Occipital lobe (tissue), 2 donors: Measurements from ENCODE around the gene INO80. TPM values are rescaled to one million over a fixed set of nuclear protein-coding genes. Genes with fewer than 3 reads are reported as not detected.

ENCODE experiments used
- DNase-seq: peaks from one replicate; lab custom pipeline; 2025; lab: John Stamatoyannopoulos, UW
- total RNA-seq: library from RNA; depleted of rRNA; stranded (reverse); fragments of >200 nt; gene quantifications from one replicate; pipeline ENCODE4 v1.2.3, GENCODE V29; 2014

The INO80 gene
- total RNA-seq, 1 donor from 2014 or later, result 50.8 TPM

DNA sequence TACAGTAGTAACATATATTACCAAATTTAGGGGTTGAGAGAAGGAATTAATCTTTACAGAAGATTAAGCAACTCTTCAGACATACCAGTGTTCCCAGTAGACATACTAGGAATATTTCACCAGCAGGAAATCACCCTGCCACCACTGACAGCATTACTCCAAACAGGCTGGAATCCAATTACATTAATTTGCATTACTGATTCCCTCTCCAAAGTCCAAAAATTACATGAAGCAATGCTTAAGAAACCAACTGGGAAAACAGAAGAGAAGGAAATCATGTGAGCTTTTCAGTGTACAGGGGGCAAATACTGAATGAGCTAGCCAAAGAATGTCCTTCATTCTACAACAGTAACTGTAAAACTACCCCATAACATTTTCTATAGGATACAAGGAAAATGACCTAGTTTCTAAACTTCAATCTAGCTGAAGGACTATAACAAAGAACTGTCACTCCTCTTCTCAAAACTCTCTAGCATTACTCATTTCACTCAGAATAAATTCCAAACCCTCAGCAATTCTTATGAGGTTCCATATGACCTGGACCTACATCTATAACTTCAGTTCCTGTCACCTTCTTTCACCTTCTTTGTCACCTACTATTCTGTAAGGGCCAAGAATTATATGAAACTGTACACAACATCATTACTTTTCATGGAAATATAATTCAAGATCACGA lies 72.7 kb downstream of the INO80 start:
- no peak for DNase-seq

DNA sequence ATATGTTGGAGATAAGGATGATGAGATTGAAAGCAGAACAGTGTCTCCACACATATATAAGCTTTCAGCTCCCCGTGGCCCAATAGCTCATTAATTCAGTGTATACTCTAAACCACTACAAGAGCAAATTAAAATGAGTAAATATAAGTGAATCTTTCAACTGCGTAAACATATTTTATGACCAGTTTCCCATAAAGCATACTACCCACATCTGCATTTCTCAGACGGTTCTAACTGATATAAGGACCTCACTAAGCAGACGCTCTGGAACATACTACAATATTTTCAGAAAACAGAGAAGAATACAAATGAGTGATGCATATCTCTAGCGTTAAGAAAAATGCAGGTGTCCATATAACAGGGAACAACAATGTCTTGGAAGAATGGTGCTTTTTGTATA lies 73.2 kb downstream of the INO80 start:
- DNase-seq, result no peak

DNA sequence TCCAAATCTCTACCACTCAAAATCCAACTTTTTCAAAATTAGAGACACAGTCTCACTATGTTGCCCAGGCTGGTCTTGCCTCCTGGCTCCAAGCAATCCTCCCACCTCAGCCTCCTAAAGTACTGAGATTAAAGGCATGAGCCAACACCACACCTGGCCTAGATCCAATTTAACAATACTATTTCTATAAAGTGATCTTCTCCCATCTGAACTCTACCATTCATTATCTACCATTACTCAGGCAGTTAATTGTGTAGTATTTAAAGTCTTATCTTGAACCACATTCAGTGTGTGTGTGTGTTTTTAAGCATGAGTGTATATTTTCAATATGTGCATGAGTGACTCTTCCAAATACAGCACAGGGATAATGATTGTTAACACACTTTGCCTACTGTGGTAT lies 77.0 kb downstream of the INO80 start:
- DNase-seq, result no peak

DNA sequence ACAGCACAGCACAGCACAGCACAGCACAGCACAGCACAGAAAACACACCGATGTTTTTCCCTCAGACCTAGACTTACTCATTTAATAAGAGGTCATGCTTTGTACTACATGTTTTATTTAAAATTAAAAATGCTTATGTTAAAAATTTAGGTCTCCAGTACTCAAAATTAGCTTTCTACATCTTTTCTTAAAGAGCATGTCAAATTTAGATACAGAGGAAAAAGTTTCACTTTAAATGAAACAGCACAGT lies 84.1 kb downstream of the INO80 start:
- DNase-seq, result no peak

DNA sequence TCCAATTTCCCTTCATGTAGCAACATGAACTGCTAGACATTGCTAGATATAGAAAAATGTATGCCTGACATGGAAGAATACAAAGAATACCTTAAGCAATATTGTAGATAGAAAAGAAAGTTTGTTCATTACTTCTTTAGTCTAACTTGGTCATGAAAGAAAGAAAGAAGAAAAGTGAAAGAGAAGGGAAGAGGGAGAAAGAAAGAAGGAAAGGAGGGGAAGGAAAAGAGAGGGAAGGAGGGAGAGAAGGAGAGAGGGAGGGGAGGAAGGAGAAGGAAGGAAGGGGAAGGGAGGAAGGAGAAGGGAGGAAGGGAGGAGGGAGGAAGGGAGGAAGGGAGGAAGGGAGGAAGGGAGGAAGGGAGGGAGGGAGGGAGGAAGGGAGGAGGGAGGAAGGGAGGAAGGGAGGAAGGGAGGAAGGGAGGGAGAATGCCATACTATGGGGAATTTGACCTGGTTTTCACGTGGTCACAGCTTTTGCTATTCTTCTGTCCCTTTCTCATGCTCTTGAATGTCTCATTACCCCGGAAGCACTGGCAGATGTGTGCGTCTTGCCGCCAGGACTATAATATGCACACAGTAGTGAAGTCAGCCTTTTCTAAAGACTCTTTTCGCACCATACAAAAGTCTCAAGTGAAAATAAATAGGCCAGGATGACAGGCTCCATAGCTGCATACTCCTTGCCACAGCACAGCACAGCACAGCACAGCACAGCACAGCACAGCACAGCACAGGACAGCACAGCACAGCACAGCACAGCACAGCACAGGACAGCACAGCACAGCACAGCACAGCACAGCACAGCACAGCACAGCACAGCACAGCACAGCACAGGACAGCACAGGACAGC lies 84.6 kb downstream of the INO80 start:
- no peak for DNase-seq

DNA sequence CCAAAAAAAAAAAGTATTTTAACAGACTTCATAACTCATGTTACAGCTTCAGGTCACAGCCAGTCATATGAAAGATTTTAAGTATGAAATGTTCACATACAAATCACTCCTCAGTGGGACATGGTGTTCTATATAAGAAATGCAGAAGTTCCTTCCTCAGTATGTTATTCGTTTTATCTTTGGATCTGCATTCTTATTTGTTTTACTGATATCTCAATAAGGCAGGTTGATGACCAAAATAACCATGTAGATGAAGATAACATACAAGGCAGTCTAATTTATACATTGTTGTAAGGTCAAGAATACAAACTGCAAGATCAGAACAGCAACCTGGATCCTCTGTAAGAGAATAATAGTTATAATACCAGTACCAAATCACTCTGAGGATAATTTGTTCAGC lies 87.2 kb downstream of the INO80 start:
- no peak for DNase-seq

DNA sequence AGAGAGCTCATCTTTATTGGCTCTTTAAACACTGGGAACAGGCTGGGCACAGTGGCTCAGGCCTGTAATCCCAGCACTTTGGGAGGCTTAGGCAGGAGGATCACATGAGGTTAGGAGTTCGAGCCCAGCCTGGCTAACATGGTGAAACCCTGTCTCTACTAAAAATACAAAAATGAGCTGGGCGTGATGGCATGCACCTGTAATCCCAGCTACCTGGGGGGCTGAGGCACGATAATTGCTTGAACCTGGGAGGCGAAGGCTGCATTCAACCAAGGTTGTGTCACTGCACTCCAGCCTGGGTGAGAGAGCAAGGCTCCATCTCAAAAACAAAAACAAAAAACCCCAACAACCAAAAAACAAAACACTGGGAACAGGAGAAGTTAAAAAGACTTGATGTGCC lies 90.7 kb downstream of the INO80 start:
- DNase-seq, result no peak

DNA sequence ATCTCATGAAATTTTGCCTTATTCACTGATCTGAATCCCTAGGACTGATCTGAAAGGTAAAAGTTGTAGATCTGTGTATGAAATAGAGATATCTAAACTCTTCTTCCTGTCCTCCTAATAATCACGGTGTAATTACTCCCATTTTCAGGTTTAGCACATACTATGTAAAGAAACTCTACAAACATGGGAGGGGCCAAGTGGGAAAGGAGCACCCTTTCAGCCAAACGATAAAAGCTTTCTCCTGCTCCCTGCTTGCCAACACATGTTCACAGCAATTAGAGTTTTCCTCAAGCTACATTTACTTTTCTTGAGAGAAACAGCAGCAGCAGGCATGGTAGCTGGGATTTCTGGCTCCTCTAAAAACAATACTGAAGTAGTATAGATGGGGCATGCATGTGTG lies 91.2 kb downstream of the INO80 start:
- DNase-seq, result no peak

DNA sequence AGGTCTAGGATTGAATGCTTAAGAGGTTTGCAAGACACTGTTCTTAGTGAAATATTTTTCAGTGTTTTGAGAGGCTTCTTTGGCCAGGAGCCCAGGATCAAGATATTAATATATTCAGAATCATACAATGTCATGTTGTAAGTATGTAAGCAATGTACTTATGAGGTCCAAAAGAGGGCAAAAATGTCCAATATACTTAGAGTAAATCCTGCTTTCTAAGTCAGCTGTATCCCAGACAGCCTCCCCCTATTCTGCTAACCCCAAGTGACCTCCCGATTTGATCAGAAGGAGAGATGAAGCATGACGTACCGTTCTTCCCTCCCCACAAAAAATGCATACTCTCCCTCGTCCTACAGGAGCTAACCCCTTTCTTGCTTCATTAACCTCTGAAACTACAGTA lies 91.9 kb downstream of the INO80 start:
- no peak for DNase-seq

DNA sequence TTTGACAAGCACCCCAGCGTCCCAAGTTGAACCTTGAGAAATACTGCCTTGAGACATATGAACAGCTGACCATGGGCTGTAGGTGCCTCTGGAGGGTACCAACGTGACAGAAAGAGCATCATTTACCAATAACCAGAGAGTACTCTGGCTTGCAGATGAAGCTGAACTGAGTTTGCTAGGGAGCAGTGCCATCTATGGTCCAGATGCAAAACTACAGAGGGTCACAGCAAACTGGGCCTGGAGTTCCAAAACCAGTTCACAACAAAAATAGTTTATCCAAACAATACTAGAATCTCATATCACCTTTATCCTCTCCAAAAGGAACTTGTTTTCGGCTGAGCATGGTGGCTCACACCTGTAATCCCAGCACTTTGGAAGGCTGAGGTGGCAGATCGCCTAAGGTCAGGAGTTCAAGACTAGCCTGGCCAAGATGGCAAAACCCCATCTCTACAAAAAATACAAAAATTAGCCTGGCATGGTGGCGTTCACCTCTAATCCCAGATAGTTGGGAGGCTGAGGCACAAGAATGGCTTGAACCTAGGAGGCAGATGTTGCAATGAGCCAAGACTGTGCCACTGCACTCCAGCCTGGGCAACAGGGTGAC lies 93.5 kb downstream of the INO80 start:
- no peak for DNase-seq

DNA sequence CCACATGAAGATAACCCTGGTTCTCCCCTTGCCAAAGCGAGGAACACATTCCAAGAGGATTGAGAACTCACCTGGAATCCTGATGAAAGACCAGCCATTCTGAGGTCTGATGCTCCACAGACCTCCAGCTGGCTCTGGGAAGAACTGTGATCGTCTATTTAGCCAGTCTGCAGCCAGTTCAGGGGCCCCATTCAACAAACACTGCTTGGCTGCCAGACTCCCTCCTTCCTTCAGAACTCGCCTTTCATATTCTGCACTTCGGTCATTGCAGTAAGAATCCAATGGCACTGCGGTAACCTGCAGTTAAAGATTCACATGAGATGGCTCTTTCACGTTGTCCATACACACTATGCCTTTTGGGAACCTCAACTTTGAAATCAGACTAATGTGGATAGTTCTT lies 95.3 kb downstream of the INO80 start:
- no peak for DNase-seq

DNA sequence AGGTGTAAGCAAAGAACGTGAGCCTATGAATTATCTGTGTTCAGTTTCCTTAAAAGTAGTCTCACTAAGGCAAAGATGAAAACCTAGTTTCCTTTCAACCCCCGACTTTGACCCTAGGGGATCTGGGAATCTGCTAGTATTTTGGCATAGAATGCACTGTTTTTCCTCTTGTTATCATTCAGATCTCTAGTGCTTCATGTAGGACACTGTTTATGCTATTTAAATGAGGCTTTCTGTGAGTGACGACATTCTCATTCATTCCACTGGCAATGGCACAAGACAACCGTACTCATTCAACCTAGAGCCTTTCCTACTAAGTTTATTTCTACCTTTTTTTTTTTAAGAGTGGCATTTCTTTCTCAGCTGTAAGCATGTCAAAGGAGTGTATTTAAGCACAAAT lies 95.8 kb downstream of the INO80 start:
- DNase-seq, result no peak

DNA sequence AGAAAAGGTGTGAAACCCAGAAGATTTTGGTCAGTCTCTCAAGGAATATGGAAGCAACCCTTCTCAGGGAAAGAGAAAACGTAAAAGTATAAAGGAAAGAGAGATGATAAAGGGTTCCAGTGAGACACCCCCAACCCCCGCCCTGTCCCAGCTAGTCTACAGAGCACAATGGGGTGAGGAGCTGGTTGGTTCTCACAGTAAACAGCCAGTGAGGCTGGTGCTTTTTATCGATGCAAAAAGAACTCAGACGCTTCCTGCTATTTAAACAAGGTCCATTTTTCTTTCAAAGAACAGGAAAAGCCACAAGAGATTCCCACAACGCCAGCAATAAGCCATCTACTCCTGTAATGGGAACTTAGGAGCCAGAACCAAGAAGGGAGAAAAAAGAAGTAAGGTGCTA lies 96.9 kb downstream of the INO80 start:
- no peak for DNase-seq

DNA sequence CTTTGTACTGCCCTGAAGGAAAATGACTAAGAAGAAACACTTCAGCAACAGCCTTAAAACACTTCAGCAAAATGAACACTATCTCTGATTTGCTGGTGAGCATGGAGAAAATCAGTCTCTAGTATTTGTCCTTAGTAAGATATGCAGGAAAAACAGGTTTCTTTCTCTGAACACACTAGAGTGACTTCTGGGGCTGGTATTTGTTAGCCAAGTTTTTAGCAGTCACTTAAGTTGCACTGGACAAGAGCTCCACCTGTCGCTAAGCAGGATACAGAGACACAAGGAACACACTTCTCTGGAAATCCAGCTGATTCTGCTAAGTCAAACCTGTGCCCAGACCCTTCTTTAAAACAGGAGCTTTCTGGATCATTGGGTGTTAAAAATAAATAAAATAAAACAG lies 97.5 kb downstream of the INO80 start:
- DNase-seq, result no peak

DNA sequence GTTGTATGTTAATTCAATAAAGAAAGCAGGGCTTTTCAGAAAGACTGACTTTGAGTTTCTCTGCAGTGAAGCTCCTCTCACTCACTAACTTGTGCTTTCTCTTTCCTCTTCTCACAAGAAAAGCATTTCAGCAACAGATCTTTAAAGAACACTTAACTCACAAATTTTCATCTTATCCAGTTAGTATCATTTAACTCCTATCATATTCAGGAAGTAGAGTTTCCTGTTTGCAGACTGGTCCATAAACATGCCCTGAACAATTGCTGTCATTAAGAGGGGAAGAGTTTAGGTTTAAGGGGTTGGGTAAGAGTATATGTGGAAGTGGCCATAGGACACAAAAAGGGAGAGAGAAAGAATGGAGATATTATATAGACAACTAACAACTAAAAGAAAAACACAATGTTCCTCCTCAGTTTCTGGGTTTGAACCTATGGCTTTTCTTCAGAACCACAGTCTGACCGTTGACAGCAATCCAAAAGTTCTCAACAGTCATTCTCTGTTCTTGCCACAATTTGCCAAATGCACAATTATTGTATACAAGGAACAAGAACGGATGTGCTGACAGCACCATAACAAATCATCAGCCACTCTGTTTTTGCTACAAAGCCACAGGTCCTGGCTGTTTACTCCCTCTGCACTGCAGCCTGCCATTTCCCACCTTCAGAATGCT lies 98.9 kb downstream of the INO80 start:
- no peak for DNase-seq

DNA sequence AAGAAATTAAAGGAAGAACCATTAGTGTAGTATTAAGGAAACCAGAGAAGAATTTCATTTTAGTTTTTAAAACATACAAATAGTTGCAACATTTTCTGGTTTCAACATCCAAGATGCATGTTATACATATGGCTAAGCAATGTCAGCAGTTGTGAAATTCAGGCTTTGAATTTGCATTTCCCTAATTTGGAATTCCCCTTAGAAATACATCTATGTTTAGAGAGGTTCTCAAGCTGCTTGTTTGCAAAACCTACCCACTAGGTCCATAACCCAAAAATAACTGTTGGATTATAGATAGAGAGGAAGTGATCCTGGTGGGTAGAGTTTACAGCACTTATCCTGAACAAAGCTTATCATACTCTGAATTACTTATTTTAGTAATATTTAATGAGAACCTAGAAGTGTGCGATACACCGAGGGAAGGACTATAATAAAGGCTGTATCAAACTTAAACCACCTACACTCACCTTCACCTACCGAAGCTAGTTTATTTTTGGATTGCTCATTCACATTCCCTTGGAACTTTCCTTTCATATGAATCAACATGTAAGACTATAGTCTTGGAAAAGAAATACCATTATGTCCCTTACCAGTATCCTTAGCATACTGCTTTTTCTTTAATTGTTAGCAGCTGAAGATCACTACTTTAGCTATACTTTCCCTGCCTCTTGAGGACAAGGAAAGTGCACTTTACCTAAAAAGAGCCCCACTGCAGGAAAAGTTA lies 102.2 kb downstream of the INO80 start:
- DNase-seq, result no peak

DNA sequence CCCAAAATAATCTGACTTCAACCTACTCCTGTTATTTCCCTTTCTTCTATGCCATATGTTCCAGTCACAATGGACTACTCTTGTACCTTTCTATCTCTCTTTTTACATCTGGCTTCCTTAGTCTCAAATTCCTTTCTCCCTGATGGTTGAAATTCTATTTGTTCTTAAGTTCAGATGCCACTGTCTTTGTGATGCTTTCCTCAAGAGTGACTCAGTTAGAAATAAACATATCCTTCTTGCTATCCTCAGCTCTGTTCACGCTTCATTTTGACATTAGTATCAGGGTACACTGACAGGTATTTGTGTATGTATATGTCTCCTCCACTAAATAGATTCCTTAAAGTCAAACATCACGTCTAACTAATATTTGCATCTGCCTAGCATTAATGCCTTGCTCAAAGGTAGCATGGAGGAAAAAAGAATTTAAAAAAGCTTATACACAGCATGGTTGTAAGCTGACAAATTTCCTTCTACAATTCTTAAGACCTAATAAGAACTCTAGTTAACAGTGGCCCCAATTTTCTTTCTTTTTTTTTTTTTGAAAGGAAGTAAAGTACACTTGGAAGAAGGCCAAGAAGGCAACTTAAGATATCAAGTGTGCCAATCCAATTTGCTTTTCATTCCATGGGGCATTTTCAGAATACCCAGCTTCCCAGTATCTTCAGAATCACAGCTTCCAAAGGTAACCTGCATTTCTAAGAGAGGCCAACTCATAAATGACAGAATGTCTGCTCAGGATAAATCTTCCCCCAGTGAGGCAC lies 104.8 kb downstream of the INO80 start:
- DNase-seq, result no peak

DNA sequence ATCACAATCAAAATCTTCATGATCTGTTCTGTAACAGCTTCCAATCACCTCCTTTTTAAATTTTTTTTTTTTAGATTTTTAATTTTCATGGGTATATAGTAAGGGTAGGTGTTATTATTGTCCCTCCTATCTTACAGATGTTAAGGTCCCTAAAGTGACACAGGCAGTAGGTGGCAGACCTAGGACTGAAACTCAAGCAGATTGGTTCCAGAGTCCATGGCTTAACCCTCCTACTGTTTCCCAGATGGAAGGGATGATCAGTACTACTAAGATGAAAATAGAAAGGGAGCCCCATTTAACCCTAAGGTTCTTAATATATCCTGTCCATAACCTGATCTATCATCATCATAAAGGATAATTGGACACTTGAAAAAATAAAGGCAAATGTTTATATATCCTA lies 105.7 kb downstream of the INO80 start:
- no peak for DNase-seq

DNA sequence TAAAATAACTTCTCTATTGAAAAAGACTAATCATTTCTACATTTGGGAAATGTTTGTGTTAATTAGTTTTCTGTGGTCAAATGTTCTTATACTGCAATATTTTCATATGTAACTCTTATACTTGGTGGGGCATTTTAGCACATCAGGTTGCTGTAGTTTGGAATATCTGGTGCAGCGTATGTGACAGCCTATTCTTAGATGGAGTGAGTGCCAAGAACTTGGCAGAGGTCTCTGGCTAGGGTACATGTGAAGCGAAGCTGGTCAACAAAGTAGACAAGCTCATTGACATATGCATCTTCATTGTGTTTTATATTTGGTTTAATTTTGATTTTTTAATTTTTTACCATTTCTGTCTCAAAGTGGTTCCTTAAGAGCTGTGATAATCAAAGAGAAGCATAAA lies 109.6 kb downstream of the INO80 start:
- DNase-seq, result no peak

DNA sequence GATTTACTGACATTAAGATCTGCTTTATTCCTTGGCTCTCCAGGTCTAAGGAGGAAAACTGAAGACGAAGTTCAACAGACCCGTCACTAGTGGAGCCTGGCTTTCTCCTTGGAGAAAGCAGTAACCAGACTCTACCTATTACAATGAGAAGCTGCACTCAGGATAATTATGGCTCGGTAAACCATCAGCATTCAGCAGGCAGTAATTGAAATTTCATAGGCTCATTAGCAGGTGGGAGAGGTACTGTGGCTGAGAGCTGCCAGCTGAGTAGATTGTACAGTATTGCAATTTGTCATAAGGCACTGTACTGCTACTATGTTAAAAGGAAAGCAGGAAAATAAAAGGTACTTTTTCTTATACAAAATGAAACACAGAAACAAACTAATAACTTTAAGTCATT lies 111.6 kb downstream of the INO80 start:
- DNase-seq, result no peak

DNA sequence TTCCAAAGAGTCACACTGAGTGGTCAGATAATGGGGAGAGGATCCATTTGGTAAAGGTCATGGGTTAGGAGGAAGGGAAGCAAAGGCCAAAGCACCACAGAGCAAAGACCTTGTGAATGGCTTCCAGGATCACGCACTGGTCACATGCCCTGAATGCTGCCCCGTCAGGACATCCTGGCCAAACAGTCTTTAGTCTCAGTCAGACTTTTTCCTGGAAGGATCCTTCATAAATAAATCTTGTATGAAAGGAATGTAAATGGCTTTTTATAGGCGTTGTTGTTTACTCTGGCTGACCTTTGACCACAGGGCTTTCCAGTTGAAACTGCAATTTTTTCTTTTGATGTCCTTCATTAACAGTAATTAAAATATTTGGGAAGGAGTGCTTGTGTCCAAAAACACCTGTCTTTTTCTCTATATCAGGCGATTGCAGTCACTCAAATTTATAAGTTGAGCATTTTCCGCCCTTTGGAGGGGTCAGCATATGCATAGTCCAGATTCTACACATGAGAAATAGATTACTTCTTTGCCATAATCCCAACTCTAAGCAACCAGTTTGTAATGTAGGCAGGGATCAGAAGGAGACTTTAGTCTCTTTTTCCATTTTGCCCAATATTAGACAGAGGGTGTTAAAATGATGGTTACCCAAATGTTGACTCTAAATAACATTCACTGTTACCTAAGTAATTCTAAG lies 114.4 kb downstream of the INO80 start:
- DNase-seq, result no peak
